Skin epidermis (tissue), 12 donors: ENCODE data around the gene S100A9.

Source experiments
- H3K27ac ChIP-seq, 21 experiments: fragments of 200-600 bp; sonication (generic) in 11 of 21; one replicate each; pipeline ENCODE4 v1.5.0; 2020; ENCODE audit warnings: mild to moderate bottlenecking in 3 of 21, inconsistent platforms in 2 of 21, moderate library complexity in 2 of 21
- H3K4me3 ChIP-seq, 7 experiments: fragments of 200-600 bp; sonication (generic) in 2 of 7; one replicate each; pipeline ENCODE4 v1.5.0; 2020; ENCODE audit warnings: inconsistent platforms in 2 of 7, mild to moderate bottlenecking in 2 of 7, moderate library complexity in 1 of 7

The S100A9 gene

DNA sequence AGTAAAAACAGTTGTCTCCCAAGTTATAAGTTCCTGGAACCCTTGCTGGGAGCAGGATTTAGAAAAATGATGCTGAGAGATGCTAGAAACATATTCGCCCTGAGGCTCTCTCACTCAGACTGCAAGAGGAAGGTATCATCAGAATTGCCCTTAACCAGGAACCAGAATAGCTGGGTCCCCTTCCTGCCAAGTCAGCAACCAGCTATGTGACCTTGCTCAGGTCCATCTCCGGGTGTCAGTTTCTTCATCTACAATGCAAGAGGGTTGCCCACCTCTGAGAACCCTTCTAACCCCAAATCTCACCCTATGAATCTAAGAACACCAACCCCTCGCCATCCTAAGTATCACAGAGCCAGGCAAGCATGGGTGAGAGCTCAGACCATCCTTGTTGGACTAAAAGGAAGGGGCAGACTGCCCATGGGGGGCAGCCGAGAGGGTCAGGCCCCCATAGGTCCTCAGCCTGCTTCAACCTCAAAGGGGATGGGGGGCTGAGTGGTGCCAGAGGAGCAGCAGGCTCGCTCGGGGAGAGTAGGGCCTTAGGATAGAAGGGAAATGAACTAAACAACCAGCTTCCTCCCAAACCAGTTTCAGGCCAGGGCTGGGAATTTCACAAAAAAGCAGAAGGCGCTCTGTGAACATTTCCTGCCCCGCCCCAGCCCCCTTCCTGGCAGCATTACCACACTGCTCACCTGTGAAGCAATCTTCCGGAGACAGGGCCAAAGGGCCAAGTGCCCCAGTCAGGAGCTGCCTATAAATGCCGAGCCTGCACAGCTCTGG is 390 bp upstream of the S100A9 start:
- peak overlapping the region in 6 of 7 experiments; percentile 23 to 38 (median 29) for H3K4me3 ChIP-seq
- peak overlapping the region in 18 of 21 experiments; percentile 13 to 91 (median 71) for H3K27ac ChIP-seq

DNA sequence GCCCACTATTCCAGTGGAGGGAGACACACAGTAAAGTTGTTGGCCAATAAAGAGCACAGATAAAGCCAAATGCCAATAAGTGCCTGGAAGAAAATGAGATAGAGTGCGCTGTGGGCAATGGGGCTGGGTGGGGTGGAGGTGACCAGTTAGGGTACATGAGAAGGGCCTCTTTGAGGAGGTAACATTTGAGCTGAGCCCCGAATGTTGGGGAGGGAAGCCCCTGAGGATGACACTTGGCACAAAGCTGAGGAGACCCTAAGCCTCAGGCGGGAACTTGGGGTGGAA is 979 bp downstream of the S100A9 start:
- Histone ChIP-seq H3K27ac (peak overlapping the region in 17 of 21 experiments; percentile 6 to 91 (median 67)), H3K4me3 (peak overlapping the region in 6 of 7 experiments; percentile 23 to 38 (median 29))

DNA sequence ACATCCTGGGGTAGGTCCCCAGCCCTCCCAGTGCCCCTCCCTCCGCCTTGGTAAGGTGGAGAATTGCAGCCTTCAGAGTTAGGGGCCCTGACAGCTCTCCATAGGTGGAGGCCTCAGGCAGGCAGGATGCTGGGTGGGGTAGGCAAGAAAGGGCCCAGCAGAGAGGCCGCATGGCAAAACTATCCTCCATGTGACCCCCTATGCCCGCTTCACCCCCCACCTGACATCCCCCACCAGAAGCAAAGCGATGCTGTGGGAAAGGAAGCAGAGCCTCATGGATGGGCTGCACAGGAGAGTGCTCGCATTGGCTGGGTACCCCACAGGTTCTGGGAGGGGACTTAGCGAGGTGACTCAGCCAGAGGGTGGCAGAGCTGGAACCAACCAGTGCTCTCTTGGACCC is 1.6 kb downstream of the S100A9 start:
- peak overlapping the region in 6 of 7 experiments; percentile 23 to 38 (median 29) for H3K4me3 ChIP-seq
- peak overlapping the region in 11 of 21 experiments; percentile 48 to 91 (median 79) for H3K27ac ChIP-seq

DNA sequence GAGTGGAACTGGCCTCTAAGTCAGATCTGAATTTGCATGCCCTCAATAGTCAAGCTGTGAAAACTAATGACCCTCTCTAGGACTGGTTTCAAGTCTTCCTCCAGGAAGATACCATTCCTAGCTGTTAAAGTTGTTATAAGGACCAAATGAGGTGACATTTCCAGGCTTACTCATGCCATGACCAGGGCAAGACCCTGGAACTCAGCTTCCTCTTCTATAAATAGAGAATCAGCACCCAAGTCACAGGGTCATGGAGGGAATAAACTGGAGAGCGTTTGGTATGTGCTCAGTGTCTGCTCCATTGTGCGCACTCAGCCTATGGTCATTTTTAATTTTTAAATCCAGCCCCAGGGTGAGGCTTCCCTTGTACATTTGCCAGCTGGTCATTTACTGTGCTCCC is 2.5 kb downstream of the S100A9 start:
- Histone ChIP-seq H3K4me3 (peak overlapping the region in 3 of 7 experiments; percentile 26 to 38 (median 37)), H3K27ac (peak overlapping the region in 6 of 21 experiments; percentile 10 to 91 (median 79))

DNA sequence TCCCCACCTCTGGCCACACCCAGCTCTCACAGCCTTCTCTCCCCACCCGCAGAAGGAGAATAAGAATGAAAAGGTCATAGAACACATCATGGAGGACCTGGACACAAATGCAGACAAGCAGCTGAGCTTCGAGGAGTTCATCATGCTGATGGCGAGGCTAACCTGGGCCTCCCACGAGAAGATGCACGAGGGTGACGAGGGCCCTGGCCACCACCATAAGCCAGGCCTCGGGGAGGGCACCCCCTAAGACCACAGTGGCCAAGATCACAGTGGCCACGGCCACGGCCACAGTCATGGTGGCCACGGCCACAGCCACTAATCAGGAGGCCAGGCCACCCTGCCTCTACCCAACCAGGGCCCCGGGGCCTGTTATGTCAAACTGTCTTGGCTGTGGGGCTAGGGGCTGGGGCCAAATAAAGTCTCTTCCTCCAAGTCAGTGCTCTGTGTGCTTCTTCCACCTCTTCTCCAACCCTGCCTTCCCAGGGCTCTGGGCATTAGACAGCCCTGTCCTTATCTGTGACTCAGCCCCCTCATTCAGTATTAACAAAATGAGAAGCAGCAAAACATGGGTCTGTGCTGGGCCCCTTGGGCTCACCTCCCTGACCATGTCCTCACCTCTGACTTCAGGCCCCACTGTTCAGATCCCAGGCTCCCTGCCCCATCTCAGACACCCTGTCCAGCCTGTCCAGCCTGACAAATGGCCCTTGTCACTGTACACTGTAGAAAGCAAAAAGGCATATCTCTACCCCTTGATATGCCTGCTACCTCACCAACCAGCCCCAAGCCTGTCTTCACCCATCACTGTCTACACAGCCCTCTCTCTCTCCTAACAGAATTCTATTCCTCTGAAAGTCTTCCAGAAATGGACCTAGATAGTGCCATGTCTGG is 3.2 kb downstream of the S100A9 start:
- Histone ChIP-seq H3K4me3 (peak overlapping the region in 1 of 7 experiments; percentile 37), H3K27ac (peak overlapping the region in 6 of 21 experiments; percentile 10 to 91 (median 72))

DNA sequence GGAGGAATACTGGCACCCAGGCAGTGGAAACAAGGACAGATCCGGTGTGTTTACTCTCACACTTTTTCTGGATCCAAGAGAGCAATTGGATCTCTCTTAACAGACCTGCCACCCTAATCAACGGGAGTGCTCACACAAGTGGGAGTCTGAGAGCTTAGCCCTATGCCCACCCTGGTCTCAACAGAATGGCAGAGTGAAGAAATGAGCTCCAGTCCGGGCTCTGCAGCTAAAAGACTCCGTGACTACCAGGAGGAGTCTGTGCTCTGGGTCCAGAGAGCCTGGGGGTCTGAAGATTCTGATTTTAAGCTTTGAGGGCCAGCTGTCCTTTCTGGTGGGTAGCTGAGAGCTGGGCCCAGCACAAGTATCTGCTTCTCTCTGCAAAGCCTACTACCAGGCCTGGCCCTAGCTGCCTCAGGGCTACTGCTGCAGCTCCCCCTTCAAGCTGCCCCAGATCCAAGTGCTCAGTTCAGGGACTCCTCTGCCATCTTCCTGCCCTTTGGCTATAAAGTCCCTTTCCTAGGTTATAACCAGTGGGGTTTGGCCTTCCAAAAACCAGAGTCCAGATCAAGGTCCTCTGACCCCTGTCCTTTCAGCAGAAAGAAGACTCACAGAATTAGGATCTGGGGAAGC is 3.9 kb downstream of the S100A9 start:
- H3K4me3 ChIP-seq, result no peak overlapping the region

DNA sequence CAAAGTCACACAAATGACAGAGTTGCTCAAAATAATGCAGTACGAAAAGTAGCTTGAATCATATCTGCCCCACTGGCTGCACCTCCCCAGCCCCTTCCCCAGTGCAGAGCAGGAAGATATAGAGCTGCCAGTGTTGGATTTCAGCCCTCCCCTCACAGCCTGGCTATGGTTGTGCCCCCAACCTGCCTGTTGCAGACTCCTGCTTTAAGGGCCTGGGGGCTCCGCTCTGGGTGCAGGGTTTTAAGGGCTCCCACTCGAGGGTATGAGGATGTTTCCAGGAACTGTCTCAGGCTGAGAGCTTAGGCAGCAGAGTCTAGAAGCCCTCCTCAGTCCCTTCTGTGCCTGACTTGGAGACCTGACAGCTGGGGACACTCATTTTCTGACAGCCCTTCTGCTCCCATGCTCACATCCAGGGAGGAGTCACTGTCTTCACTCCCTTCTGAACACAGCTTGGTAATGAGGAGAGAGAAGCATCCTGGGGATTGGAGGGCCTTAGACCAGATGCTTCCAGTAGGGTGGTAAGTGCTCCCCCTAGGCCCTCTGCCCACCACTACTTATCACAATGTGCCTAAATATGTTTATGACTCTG is 4.6 kb downstream of the S100A9 start:
- Histone ChIP-seq H3K4me3 (no peak overlapping the region), H3K27ac (peak overlapping the region in 5 of 21 experiments; percentile 11 to 91 (median 29))

More for the DNA sequence above, 3.9 kb downstream of the S100A9 start:
- peak overlapping the region in 4 of 21 experiments; percentile 26 to 91 (median 74) for H3K27ac ChIP-seq

DNA sequence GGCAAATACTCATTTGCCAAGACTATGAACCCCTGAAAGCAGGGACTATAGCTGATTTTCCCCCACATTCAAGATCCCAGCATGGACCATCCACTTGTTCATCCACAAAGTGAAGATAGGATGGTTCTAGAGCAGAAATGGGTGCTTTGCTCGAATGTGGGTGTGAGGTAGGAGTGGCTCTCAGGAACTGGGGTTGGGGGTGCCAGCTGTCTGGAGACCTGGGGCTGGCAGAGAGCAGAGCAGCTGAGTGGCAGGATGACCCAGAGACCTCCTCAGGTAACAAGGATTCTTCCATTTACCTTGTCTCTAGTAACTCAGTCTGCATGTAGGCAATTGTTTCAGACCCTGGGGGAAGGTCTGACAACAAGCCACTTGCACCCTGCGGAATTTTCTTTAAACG is 6.0 kb downstream of the S100A9 start:
- Histone ChIP-seq H3K4me3 (no peak overlapping the region), H3K27ac (peak overlapping the region in 9 of 21 experiments; percentile 15 to 91 (median 37))

DNA sequence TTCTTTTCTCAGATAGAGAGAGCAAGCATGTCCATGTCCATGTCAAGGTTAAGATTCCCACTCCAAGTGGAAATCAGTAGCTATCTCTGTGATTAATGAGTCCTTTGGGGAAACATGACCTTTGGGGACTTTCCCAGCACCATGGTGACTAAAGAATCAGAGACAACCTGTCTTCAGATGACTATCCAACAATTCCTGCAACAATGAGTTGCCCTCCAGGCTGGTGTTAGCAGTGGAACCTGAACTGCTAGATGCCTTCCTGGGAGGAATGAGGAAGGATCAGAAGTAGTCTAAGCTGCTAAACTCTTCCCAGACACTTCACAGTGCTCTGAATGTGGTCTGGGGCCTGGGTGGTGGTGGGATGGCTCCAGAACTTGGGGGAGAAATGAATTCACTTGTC is 6.5 kb downstream of the S100A9 start:
- H3K27ac ChIP-seq, result peak overlapping the region in 15 of 21 experiments; percentile 10 to 91 (median 59)
- no peak overlapping the region for H3K4me3 ChIP-seq

DNA sequence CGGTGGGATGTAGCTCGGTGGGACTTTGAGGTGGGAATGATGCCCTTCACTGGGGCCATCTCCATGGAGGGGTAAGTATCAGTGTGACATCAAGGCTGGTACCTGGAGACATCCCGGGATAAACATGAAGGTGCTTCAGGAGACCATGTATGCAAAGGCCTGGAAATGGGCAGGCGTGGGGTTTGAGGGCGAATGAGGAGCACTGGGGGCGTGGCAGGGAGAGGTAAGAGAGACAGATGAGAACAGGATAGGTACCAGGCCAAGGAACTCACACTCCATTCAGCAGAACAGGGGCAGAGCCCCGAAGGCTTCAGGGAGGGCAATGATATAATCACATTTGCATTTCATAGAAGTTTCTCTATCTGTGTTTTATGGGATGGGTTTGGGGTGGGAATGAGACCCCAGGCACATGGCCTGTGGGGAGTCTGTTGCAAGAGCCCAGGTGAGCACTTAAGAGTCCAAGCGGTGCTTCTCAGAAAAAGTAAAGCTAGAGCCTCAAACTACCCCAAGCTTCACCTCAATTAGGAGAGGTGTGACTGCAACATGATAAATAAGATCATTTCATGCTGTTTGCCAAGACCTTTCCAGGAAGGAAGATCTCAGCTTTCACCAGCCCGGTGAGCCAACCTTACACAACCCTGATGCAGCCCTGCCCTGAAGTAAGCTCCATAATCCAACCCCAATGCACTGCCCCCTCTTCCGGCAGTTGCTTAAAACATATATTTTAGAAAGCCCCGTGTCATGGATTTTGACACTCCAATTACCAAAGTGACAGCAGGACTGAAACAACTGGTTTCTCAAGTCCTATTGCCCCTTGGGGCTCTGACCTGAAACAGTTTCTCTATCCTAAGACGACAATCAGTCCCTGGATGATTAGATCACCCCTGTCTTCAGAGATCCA is 7.4 kb downstream of the S100A9 start:
- Histone ChIP-seq H3K27ac (peak overlapping the region in 16 of 21 experiments; percentile 10 to 91 (median 60)), H3K4me3 (no peak overlapping the region)

DNA sequence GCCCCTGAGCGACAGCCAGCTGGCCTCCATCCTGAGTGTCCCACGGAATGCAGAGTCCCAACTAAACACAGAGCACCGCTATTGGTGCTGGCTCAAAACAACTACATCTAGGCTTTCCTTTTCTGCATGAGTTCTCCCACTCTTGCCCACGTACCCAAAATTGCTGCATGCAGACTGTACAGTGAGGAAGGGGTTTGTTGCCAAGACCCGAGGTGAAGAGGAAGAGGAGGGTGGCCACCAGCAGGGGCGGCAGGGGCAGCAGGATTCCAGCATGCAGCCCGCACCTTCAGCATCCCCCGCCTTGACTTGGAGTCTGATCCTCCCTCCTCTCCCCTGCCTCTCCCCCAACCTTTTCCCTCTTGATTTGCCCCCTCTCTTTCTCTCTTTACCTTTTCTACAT is 8.0 kb downstream of the S100A9 start:
- H3K4me3 ChIP-seq, result no peak overlapping the region
- peak overlapping the region in 8 of 21 experiments; percentile 0 to 91 (median 72) for H3K27ac ChIP-seq

DNA sequence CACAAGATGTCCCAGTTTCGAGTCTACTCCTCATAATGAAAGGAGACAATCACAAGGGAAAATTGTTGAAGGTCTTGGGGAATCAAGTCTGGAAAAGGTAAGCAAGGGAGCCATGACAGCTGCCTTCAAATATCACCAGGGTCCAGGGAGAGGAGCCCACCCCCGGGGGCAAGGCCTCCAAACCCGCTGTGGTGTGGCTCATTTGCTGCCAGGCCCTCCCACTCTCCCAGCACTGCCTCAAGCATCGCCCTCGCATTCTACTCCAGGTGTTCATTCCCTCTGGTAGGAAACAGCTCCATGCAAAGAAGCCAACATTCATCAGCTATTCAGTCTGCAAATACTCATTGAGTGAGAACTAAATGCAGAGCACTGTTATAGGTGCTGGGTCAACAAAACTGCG is 8.6 kb downstream of the S100A9 start:
- Histone ChIP-seq H3K4me3 (no peak overlapping the region), H3K27ac (peak overlapping the region in 5 of 21 experiments; percentile 71 to 91 (median 78))

DNA sequence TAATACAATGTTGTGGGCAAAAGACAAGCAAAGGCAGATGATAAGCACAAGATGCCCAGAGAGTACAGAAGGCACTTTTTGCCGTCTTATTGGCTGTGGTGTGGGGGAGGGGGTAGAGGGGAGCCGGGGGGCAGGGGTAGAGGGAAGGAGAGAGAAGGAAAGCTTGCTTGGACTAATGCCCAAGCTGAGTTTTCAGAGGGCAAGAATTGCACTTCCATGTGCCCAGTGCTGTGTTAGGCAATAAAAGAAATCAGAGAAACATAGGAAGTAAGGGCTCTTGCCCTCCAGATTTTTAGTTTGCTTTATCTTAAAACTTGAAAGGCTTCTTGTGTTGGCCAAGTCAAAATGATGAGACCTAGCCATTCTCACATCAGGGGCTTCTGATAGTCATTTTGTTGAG is 9.4 kb downstream of the S100A9 start:
- Histone ChIP-seq H3K4me3 (no peak overlapping the region), H3K27ac (peak overlapping the region in 5 of 21 experiments; percentile 15 to 91 (median 78))

DNA sequence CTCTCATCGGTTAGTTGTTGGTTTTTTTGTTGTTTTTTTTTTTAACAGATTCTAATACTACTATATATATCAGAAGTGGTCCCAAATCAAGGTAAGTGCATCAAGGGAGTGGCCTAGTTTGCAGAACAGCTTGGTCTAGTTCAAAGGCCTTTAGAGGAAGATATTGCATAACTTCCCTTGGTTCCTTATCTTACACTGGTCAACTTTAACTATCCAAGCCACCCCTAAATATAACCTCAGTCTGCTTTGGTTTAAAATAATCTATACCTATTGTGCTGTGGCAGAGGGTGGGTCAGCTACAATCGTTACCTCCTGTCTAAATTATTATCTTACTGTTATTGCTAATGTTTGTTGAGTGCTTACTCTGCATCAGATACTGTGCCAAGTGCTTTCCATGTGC is 10.8 kb downstream of the S100A9 start:
- Histone ChIP-seq H3K4me3 (no peak overlapping the region), H3K27ac (peak overlapping the region in 1 of 21 experiments; percentile 52)

DNA sequence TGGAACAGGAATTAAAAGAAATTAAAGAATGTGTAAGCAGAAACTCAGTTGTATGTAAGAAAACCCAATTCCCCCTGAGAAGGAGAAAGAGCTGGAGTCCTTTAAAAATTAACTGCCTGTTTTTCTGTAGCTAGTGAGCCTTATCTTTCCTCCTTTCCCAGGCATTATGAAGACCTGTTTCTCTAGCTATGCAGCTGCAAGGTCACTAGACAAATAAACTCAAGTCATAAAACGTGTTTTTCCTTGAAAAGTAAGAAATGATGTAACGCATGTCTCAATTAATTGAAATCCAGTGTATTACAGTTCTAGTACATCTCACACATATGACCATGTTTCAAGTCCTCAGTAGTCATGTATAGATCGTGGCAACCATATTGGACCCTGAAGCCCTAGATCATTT is 12.5 kb downstream of the S100A9 start:
- H3K4me3 ChIP-seq, result no peak overlapping the region
- H3K27ac ChIP-seq, result peak overlapping the region in 3 of 21 experiments; percentile 26 to 68 (median 67)

DNA sequence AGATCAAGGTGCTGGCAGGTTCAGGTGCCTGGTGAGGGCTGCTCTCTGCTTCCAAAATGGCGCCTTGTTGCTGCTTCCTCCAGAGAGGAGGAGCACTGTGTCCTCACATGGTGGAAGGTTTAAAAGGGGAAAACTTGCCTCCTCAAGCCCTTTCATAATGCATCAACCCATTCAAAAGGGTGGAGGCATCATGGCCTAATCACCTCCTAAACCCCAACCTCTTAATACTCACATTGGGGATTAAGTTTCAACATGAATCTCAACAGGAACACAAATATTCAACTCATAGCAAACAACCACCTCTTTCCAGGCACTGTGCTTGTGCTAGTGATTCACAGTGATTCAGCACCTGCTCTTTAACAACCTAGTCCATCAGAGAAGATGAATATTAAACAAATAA is 13.6 kb downstream of the S100A9 start:
- H3K27ac ChIP-seq, result peak overlapping the region in 4 of 21 experiments; percentile 43 to 73 (median 68)
- H3K4me3 ChIP-seq, result no peak overlapping the region

DNA sequence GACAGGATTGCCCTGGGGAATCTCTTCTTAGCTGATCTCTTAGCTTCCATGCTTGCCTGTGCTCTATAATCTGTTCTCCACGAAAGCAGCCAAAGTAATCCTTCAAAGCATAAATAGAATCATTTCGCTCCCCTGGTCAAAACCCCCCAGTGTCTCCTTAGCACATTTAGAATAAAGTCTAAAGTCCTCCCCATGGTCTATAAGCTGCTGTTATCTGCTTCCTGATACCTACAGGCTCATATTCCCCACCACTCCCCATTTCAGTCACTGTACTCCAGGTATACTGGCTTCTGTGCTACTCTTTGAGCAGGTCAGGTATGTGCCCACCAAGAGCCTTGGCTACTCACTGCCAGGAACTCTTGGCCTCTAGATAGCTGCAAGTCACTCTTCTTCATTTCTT is 14.9 kb downstream of the S100A9 start:
- Histone ChIP-seq H3K27ac (no peak overlapping the region), H3K4me3 (no peak overlapping the region)

DNA sequence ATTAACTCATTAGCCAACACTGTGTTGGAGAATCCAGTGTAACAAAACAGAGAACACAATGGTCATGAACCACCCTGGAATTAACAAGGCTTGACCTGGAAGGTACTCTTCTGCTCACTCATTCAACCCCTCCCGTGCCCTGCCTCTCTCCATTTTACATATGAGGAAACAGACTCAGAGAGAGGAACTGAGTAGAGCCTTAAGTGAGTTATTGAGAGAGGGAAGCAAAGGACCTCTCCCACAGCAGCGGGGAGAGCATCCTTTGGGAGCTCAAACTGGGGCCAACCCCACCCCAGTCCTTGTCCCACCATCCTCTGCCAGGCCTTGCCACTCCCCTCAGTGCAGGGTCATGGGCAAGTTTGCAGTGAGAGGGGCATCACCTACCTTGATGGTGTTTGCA is 16.4 kb downstream of the S100A9 start:
- Histone ChIP-seq H3K4me3 (no peak overlapping the region), H3K27ac (peak overlapping the region in 3 of 21 experiments; percentile 47 to 74 (median 68))
